ENCODE data around the gene EPS8L3.
"Not testable (repeated sequence)": the region's sequence is repeated elsewhere in the genome, so short reads cannot be mapped to it uniquely, and the experiment has no call there.

- TF ChIP-seq CTCF, EP300, POLR2A (IDR thresholded peaks at IDR 0.05): not testable (repeated sequence)
These were observed 52.0 kb downstream of the EPS8L3 start, which contains the start of gene GSTM5 for GRCh38 chr1:109711593-109712320.

All from sigmoid colon (tissue), 4 donors.